ENCODE results near the gene NOPCHAP1.
"Not testable (repeated sequence)": the region's sequence is repeated elsewhere in the genome, so short reads cannot be mapped to it uniquely, and the experiment has no call there.

- TF ChIP-seq CTCF (optimal IDR thresholded peaks at IDR 0.05 in 1 of 3, IDR thresholded peaks at IDR 0.05 in 1 of 3, conservative IDR thresholded peaks at IDR 0.05 in 1 of 3; ENCODE audit: extremely low read depth in 1 of 3, insufficient read depth in 2 of 3, low read length in 3 of 3); EZH2 (IDR thresholded peaks at IDR 0.05; ENCODE audit: low read length): not testable (repeated sequence)
Measured at GRCh38 chr12:104948716-104949115, 37.4 kb upstream of the NOPCHAP1 start.

Measured in keratinocyte (primary cell).